Measurements from ENCODE around the gene GBF1. TPM values are rescaled to one million over a fixed set of nuclear protein-coding genes. Genes with fewer than 3 reads are reported as not detected.

Gene GBF1
- total RNA-seq, 1 donor from 2014 or later: 71.6 TPM

DNA sequence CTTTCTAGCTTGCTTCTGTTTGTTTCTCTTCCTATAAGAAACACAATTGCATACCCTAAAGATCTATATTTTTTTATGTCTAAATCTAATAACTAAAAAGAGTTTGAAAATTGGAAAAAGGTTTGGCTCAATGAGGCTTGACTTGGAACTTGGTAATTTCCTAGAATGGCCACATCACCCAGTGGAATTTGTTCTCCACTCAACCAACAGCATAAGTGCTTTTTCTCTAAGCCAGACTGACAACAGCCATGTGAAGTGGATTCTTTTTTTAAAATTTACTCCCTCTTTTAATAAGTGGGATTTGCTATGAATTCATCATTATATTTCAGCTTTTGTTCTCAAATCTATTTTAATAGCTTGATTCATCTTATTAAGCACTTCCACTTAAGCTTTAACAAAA is 33.8 kb downstream of the GBF1 start:
- Mint-ChIP-seq H3K27me3 (ENCODE audit: unreplicated experiment) (peaks cover 7% of the 10 kb centered on the region), H3K9me3 (ENCODE audit: unreplicated experiment) (peaks cover 8% of the 10 kb centered on the region), H3K4me1 (ENCODE audit: low read depth, unreplicated experiment) (peaks cover 31% of the 10 kb centered on the region), H3K4me3 (ENCODE audit: unreplicated experiment) (no peak overlapping the region), H3K36me3 (ENCODE audit: unreplicated experiment) (no peaks in the 10 kb centered on the region), H3K27ac (ENCODE audit: unreplicated experiment) (peak overlapping the region; percentile 45)
- DNase-seq: no peak
- TF ChIP-seq, protein P1, sequence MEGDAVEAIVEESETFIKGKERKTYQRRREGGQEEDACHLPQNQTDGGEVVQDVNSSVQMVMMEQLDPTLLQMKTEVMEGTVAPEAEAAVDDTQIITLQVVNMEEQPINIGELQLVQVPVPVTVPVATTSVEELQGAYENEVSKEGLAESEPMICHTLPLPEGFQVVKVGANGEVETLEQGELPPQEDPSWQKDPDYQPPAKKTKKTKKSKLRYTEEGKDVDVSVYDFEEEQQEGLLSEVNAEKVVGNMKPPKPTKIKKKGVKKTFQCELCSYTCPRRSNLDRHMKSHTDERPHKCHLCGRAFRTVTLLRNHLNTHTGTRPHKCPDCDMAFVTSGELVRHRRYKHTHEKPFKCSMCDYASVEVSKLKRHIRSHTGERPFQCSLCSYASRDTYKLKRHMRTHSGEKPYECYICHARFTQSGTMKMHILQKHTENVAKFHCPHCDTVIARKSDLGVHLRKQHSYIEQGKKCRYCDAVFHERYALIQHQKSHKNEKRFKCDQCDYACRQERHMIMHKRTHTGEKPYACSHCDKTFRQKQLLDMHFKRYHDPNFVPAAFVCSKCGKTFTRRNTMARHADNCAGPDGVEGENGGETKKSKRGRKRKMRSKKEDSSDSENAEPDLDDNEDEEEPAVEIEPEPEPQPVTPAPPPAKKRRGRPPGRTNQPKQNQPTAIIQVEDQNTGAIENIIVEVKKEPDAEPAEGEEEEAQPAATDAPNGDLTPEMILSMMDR (IDR thresholded peaks at IDR 0.05; ENCODE audit: partially characterized antibody, unreplicated experiment): no peak

DNA sequence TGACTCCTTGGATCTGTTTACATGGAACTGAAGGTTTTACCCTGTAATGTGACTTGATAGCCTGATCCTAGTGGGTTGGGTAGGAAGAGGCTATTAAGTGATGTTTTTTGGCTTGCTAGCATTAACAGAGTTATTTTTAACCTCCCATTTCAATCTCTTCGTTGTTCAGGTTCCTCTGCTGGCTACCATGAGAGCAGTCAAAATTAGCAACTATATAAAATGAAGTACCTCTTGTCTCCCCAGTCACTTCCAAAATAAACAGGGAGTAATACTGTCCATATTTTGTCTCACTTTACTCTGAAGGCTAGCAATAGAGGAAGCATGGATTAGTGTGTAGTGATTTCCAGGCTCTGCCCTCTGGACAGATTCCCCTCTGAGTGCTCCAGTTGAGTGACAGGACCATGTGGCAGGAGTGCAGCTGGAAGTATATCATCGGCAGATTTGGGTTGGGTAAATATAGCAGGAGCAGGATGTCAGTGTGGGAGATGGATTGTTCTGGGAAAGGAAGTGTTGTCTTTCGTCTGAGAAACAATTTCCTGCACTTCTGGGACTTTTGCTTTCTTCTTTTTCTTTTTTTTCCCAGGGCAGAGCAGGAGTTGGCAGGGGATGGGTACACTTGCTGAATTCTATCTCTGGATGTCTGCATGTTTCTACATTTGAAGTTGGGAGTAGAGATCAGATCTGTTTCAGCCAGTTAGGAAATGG is 35.2 kb downstream of the GBF1 start:
- H3K4me1 Mint-ChIP-seq (ENCODE audit: low read depth, unreplicated experiment): peaks cover 36% of the 10 kb centered on the region
- peaks cover 7% of the 10 kb centered on the region for H3K27me3 Mint-ChIP-seq (ENCODE audit: unreplicated experiment)
- H3K36me3 Mint-ChIP-seq (ENCODE audit: unreplicated experiment): no peaks in the 10 kb centered on the region
- TF ChIP-seq, protein P1 (IDR thresholded peaks at IDR 0.05; ENCODE audit: partially characterized antibody, unreplicated experiment): no peak
- peaks cover 8% of the 10 kb centered on the region for H3K9me3 Mint-ChIP-seq (ENCODE audit: unreplicated experiment)
- peak; percentile 41 for DNase-seq
- peak overlapping the region; percentile 80 for H3K4me3 Mint-ChIP-seq (ENCODE audit: unreplicated experiment)
- H3K27ac Mint-ChIP-seq (ENCODE audit: unreplicated experiment): peak overlapping the region; percentile 95

DNA sequence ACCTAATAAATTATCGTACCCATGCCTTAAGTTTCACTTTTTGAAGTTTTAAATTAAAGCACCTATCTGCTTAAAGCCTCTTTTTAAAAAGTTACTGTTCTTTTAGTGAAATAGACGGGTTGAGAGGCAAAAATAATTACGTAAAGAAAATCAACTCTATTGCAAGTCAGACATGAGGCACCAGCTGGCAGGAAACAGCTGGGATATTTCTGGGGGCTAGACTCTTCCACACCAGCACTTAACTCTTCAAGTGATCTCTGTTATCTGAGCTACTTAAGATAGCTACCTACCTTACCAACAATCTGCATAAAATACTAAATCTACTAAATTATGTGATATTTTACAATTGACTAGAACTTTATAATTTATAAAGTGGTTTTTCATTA is 35.8 kb downstream of the GBF1 start:
- Mint-ChIP-seq H3K9me3 (ENCODE audit: unreplicated experiment) (peaks cover 8% of the 10 kb centered on the region), H3K4me1 (ENCODE audit: low read depth, unreplicated experiment) (peaks cover 39% of the 10 kb centered on the region), H3K4me3 (ENCODE audit: unreplicated experiment) (peak overlapping the region; percentile 80), H3K27me3 (ENCODE audit: unreplicated experiment) (peaks cover 7% of the 10 kb centered on the region), H3K36me3 (ENCODE audit: unreplicated experiment) (no peaks in the 10 kb centered on the region), H3K27ac (ENCODE audit: unreplicated experiment) (peak overlapping the region; percentile 95)
- TF ChIP-seq, protein P1 (IDR thresholded peaks at IDR 0.05; ENCODE audit: partially characterized antibody, unreplicated experiment): no peak
- DNase-seq: peak; percentile 56

DNA sequence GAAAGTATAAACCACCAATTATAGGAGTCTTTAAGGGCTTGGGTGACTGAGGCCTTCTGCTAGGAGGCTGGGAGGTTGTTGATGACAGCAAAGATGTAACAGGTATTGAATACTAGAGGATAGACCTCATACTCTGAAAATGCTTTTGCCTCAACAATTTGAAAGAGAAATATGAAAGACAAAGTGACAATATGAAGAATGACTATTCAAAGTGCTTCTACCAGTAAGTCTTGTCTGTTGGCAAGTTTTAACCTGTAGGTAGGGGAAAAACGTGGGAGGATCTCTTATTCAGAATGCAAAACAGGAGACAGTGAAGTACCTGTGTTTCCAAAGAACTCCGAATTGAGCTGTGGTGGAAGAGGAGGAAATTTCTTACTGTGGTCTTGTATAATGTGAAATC is 38.2 kb downstream of the GBF1 start:
- Mint-ChIP-seq H3K9me3 (ENCODE audit: unreplicated experiment) (peaks cover 8% of the 10 kb centered on the region), H3K4me1 (ENCODE audit: low read depth, unreplicated experiment) (peaks cover 54% of the 10 kb centered on the region), H3K27ac (ENCODE audit: unreplicated experiment) (no peak overlapping the region), H3K36me3 (ENCODE audit: unreplicated experiment) (no peaks in the 10 kb centered on the region), H3K27me3 (ENCODE audit: unreplicated experiment) (peaks cover 7% of the 10 kb centered on the region), H3K4me3 (ENCODE audit: unreplicated experiment) (no peak overlapping the region)
- TF ChIP-seq, protein P1 (IDR thresholded peaks at IDR 0.05; ENCODE audit: partially characterized antibody, unreplicated experiment): no peak
- no peak for DNase-seq

DNA sequence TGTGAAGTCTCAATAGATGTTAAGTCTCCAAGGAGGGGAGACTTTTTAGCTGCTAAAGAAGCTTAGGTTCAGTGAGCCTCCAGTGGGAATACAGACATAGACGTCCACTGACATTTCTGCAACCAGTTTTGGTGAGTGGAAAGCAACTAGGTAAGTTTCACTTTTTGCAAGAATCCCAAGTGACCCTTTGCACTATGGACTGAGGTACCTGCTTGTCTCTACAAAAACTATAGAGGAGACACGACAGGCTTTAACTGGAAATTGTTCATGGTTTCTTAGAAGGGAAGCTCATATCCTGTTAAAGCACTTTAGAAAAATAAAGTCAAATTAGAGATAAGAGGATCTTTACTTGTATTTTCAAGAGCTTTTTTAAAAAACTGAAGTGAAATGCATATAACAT is 38.6 kb downstream of the GBF1 start:
- TF ChIP-seq, protein P1 (IDR thresholded peaks at IDR 0.05; ENCODE audit: partially characterized antibody, unreplicated experiment): no peak
- H3K4me1 Mint-ChIP-seq (ENCODE audit: low read depth, unreplicated experiment): peaks cover 52% of the 10 kb centered on the region
- no peak for DNase-seq
- peaks cover 8% of the 10 kb centered on the region for H3K9me3 Mint-ChIP-seq (ENCODE audit: unreplicated experiment)
- no peaks in the 10 kb centered on the region for H3K36me3 Mint-ChIP-seq (ENCODE audit: unreplicated experiment)
- H3K27ac Mint-ChIP-seq (ENCODE audit: unreplicated experiment): no peak overlapping the region
- H3K4me3 Mint-ChIP-seq (ENCODE audit: unreplicated experiment): no peak overlapping the region
- H3K27me3 Mint-ChIP-seq (ENCODE audit: unreplicated experiment): peaks cover 7% of the 10 kb centered on the region

Data from glutamatergic neuron (in vitro differentiated cells).